Measurements from ENCODE around the gene DUSP16.

GRCh38 chr12:12447837-12448236, 114.8 kb downstream of the DUSP16 start:
- TF ChIP-seq CTBP1 (IDR thresholded peaks at IDR 0.05; ENCODE audit: borderline replicate concordance) (no peak), ARNT (IDR thresholded peaks at IDR 0.05) (no peak), SUZ12 (IDR thresholded peaks at IDR 0.05) (no peak), PKNOX1 (IDR thresholded peaks at IDR 0.05) (no peak), TARDBP (IDR thresholded peaks at IDR 0.05) (no peak), ZNF384 (IDR thresholded peaks at IDR 0.05) (no peak), FOXM1 (IDR thresholded peaks at IDR 0.05; ENCODE audit: borderline replicate concordance) (no peak), FOXA1 (IDR thresholded peaks at IDR 0.05) (no peak)

Data from HEK293T (cell line).